ENCODE data around the gene GTF2IRD1.
"Not testable (repeated sequence)": the region's sequence is repeated elsewhere in the genome, so short reads cannot be mapped to it uniquely, and the experiment has no call there.

Gene GTF2IRD1

DNA sequence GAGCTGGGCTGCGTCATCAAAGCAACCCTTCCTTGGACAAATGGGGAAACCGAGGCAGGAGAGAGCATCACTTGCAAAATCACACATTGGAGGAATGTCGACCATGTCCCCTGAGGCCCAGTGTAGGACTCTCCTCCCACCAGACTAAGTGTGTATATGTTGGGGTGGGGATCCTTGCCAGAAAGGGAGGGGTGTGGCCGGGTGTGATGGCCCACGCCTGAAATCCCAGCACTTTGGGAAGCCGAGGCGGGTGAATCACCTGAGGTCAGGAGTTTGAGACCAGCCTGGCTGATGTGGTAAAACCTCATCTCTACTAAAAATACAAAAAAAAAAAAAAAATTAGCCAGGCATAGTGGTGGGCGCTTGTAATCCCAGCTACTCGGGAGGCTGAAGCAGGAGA is 23.3 kb upstream of the GTF2IRD1 start:
- not testable (repeated sequence) for DNase-seq

DNA sequence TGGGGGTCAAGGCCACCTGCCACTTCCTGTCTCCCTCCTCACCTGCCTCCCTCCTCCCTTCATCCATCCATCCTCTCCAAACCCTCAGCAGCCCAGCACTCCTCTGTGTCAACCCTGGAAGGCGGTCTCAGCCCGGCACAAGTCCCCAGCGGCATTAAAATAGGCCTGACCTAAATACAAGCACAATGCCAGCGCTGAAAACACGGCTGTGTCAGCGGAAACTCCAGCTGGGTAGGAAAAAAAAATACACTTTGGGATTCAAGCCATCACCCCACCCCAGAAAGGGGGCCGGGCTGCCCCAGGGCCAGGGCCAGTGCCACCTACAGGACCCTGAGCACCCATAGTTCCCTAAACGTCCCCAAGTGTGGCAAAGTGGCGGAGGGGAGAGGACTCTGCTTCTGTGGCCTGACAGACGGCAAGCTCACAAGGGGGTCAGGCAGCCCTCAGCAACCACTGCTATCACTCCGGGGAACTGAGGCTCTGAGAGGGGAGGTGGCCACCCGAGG is 22.7 kb upstream of the GTF2IRD1 start:
- no peak for DNase-seq

DNA sequence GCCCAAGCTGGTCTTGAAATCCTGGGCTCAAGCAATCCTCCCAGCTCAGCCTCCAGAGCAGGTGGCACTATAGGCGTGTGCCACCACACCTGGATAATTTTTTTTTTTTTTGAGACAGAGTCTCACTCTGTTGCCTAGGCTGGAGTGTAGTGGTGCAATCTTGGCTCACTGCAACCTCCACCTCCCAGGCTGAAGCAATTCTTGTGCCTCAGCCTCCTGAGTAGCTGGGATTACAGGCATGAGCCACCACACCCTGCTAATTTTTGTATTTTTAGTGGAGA is 16.5 kb upstream of the GTF2IRD1 start:
- not testable (repeated sequence) for DNase-seq

DNA sequence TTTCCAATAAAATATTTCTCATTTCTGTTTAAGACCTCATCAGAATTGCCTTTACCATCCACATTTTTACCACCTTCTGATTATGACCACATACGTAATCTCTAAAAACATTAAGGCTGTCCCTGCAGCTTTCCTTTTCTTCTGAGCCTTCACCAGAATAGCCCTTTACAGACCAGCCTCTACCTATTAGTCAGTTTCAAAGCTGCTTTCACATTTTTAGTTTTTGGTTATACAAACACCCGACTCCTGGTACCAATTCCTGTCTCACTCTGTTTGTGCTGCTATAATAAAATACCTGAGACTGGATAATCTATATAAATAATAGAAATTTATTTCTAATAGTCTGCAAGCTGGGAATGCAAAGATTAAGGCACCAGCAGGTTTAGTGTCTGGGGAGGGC is 15.4 kb upstream of the GTF2IRD1 start:
- DNase-seq = no peak

DNA sequence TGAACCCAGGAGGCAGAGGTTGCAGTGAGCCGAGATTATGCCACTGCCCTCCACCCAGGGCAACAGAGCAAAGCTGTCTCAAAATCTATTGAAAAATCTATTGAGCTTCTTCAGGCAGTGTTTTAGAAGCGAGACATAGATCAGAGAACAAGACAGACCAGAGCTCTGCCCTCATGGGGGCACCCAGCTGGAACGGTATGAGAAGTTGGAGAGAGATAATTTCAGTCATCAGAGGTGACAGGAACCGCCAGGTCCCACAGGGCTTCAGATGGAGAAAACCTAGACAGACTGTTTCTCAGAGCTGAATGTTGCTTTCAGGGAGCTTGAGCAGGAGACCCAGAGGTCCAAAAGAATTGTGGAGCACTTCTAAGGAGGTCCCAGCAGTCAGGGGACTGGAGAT is 14.2 kb upstream of the GTF2IRD1 start:
- DNase-seq = no peak

DNA sequence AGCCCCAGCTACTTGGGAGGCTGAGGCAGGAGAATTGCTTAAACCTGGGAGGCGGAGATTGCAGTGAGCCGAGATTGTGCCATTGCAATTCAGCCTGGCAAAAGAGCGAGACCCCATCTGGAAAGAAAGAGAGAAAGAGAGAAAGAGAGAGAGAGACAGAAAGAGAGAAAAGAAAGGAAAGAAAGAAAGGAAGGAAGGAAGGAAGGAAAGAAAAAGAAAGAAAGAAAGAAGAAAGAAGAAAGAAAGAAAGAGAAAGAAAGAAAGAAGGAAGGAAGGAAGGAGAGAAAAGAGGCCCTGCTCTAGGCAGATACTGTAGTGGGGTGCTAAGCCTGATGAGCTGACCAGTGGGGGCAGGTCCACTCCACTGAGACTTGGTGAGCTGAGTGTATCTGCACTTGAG is 13.6 kb upstream of the GTF2IRD1 start:
- not testable (repeated sequence) for DNase-seq

DNA sequence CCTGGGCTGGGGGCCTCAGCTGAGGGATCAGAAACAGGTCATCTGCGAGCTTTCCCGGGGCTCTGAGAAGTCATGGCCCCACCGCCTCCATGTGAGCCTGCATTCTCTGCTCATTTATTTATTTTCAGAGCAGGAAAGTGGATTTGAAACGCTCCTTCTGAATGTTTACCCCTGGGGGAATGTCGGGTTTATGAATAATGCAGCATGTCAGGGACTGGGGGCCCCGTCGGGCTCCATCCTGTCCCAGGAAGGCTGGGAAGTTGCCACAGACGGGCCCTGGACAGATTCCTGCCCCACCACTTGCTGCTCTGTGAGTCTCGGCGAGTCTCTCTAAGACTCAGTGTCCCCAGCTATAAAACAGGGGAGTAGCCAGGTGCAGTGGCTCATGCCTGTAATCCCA is 11.9 kb upstream of the GTF2IRD1 start:
- DNase-seq = no peak

DNA sequence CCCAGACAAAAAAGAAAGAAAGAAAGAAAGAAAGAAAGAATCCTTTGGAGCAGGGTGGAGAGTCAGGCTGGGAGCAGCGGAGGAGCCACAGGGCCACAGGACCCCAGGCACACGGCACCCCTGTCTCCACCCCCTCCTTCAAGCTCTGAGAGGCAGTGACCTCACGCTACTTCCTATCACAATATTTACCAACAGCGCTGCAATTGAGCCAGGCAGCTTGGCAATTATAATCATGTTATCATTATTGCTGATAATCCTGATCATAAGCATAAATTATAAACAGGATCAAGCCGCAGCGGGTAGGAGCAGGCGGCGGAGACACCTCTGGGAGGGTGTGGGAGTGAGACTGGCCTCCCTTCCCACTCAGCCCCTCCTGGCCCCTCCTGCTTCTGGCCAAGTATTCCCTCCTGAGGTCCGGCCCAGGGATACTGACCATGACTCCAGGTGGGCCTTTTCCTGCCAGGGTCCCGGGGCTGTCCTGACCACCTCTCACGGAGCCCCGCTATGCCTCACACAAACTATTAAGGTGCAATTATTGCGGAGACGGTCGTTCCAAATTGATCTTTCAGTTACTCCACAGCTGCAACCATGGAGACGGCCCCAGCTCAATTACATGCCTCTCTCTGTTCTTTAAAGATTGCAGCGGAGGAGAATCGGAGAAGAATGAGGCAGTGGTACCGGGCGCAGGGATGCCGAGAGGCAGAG is 10.0 kb upstream of the GTF2IRD1 start:
- DNase-seq = no peak

DNA sequence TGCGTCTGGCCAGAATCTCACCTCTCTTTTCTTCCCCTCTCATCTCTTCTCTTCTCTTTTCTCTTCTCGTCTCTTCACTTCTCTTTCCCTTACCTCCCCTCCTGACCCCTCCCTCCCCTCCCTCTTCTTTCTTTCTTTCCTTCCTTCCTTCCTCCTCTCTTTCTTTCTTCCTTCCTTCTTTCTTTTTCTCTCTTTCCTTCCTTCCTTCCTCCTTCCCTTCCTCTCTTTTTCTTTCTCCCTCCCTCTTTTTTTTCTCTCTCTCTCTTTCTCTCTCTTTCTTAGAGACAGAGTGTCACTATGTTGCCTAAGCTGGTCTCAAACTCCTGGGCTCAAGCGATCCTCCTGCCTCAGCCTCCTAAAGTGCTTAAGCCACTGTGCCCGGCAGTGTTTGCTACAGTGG is 4.6 kb upstream of the GTF2IRD1 start:
- DNase-seq = no peak

DNA sequence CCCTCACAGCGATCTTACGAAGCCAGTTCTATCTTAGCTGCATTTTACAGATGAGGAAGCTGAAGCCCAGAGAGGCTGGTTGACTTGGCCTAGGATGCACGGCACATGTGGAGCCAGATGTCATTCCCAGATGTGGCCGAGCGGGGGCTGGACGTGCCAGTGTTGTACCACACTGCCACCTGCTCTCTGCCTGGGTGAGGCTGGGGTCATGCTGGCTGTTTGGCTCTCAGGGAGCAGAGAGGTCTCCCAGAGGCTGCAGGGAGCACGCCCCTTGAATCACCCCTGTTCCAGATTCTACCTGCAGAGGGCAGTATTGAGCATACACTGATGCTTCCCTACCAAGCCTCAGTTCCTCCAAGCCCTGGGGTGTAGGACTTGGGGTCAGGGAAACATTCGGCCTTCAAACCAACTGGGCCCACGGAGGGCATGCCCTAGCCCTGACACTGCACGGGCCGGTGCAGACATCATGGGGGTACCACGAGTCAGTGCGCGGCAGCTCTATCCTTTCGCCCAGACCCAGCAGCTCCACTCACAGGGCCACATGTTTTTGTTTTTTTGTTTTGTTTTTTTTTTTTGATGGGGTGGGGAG is 3.8 kb upstream of the GTF2IRD1 start:
- peak; percentile 45 for DNase-seq

DNA sequence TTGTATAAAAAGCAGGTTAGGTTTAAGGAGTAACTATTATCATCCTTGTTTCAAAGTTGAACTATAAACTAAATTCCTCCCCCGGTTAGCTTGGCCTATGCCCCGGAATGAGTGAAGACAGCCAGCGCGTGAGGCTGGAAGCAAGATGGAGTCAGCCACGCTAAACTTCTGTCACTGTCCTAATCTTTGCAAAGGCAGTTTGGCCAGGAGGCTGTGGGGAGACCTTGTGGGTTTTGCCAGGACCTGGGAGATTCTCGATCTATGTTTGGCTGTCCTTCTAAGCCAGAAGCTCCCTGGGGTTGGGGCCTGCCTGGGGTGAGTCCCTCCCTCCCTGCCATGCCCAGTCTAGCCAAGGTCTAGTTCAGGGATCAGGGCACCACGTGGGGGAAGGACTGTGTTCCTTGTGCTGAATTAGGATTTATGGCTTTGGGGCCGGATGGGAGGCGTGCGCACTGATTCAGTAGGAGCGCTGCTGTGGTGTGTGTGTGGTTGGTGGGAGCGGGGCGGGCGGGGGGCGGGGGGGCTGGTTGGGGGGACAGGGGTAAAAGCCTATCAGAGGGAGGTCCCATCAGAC is 871 bp upstream of the GTF2IRD1 start:
- DNase-seq = peak; percentile 59

DNA sequence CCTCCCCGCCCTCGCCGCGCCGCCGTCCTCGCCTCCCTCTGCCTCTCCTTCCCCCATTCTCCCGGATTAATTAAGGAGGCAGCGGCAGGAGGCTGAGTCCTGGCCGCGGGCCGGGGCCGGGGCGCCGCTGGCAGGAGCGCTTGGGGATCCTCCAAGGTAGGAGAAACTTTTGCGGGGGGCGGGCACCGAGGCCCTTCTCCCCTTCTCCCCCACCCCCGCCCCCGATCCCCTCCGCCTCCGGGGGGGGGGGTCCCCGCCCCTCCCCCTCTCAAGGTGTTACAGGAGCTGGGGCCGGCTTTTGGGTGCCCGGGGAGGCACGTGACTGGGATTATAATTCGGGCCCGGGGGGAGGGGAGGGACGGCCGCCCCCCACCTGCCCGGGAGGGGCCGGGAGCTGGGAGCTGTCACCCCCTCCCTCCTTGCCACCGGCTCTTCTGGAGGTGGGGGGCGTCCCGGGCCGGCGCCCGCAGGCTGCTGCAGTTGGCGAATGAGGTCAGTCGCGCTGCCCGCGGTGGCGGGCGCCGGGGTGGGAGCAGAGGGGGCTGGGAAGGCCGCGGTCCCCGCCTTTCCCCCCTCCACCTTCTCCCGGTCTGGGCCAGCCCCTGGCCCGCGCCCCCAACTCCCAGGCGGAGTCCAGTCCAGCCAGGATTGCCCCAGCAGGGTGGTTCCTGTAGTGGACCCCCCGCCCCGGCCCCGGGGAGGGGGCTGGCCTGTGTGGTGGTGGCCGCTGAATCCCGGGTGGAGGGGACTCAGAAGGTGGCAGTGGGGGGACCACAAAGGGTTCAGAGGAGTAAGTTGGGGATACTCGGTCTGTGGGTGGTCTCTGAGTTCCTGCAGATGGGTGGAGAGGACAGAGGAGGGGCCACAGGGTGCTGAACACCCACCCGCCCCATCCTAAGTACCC is 567 bp downstream of the GTF2IRD1 start:
- DNase-seq = peak; percentile 69

DNA sequence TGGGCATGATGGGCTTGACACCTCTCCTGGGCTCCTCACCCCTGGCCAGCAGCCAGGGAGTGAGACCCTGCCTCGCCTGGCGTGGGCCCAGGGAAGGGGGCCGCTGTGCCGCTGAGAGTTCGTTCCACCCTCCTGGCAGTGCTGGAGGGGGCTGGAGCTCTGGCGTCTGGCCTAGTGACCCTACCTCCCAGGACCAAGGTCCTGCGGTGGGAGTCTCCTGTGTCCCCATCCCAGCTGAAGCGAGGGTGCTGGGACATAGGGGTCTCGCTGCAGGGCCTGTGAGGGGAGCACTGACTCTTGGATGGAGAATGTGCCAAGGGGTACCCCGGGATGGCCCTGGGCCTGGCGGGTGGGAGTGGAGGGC is 1.2 kb downstream of the GTF2IRD1 start:
- DNase-seq = peak; percentile 51

DNA sequence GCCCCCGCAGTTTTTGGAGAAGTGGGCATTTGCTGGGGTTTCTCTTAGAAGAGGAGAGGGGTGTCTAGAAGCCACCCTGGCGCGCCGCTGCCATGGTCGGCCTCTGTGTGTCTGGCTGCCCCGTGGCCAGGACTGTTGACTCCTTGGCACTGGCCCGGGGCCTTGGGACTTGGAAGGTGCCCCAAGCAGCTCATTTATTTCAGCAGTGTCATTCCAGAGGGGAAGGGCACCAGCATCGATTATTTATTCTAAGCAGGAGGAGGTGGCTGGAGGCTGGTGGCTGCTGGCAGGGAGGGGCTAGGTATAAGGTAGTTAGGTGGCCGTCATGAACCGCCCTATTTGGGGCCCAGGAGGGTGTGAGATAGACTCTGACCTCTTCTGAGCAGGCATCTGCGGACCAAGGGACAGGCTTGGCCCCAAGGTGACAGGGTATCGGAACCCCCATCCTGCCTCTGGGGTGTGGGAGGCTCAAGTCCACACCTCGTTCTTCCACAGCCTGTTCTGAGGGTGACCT is 1.6 kb downstream of the GTF2IRD1 start:
- no peak for DNase-seq

DNA sequence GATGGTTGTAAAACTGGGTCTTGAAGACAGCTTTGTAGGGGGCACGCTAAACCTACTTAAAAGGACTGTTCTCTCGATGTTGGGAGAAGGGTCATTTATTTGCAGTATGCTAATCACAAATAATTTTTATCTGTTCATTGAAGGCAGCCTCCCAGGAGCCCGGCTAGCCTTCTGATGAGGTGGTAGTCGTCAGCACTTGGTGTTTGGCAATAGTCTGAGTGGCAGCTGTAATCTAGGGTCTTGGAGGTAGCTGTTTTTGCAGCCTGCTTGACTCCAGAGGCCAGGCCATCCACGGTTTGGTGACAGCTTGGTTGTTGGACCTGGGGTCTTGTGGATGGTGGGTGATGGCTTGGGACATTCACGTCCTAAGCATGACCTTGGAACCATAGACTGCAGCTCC is 2.2 kb downstream of the GTF2IRD1 start:
- DNase-seq = no peak

DNA sequence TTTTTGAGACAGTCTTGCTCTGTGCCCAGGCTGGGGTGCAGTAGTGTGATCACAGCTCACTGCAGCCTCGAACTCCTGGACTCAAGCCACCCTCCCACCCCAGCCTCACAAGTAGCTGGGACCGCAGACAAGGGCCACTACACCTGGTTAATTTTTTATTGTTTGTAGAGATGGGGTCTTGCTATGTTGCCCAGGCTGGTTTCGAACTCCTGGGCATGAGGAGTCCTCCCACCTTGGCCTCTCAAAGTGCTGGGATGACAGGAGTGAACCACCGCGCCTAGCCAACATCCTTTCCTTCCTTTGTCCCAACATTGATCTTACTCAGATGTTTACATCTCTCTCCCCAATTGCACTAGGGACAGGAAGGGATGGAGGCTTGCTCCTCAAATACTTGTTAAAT is 3.3 kb downstream of the GTF2IRD1 start:
- no peak for DNase-seq

DNA sequence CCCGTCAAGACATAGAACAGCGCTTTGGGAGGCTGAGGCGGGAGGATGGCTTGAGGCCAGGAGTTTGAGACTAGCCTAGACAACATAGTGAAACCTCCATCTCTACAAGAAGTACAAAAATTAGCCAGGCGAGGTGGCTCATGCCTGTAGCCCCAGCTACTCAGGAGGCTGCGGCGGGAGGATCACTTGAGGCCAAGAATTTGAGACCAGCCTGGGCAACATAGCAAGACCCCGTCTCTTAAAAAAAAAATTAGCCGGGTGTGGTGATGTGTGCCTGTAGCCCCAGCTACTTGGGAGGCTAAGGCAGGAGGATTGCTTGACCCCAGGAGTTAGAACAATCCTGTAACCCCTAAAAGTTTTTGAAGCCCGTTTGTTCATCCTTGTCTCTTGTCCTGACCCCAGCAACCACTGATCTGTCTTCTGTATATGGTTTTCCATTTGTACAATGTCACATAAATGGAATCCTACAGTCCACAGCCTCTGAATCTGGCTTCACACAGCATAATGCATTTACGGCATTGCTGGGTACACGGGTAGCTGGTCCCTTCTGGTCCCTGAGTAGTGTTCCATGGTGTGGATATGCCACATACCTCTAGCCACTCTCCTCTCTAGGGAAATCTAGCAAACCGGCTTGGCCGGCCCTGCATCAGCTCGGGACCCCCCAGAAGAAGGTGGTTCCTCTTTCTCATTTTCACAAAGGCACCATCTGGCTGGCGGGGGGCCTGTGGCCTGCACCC is 8.4 kb downstream of the GTF2IRD1 start:
- DNase-seq = no peak

DNA sequence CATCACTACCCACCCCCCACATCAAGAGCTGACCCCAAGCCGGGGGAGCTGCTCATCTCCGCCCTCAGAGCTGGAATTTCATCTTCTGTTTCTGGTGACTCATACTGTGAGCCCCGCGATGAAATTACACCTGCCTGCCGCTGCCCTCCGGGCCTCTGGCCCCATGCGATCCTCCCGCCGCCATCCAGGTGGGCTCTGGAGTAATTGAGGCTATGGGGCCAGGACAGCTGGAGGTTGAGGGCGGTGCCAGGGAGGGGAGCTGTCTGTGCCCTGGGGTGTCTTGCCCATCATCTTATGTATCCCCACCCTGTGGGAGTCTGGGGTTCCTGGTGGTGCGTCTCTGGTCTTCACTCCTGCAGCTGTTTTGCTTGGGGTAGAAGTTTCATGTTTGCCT is 9.0 kb downstream of the GTF2IRD1 start:
- DNase-seq = no peak

DNA sequence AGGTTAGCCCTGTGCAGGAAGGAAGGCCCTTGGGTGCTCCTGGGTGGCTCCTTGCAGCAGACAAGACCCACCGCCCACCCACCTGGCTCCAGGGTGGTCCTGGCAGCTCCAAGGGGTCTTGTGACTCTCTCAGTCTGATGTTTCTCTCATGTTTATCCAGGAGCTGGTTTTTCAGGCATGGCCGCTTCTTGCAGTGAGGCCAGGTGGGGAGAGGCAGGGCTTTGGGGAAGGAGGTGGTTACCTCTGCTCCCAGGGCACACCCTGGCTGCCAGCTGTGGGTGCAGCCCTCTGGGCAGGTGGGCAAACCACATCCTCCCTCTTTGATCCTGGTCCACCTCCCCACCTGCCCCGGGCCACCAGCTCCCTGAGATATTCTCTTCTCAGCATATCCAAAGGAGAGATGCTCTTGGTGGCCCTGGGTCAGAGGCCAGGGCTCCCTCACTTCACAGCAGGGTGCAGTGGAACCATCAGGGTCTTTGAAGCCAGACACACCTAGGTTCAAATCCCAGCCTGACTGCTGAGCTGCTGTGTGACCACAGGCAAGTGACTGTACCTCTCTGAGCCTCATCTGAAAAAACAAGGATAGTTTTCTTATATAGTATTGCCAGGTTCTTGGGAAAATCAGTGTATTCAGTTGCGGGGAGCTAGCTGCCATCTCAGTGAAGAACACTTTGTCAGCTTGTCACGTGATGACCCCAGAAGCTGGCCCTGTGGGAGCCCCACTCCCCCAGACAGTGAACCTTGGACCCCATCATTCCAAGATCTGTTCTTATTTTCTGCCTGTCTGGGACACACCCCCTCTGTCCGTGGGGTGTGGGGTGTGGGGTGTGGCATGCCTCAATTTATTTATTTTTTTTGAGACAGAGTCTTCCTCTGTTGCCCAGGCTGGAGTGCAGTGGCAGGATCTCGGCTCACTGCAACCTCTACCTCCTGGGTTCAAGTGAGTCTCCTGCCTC is 11.5 kb downstream of the GTF2IRD1 start:
- no peak for DNase-seq

DNA sequence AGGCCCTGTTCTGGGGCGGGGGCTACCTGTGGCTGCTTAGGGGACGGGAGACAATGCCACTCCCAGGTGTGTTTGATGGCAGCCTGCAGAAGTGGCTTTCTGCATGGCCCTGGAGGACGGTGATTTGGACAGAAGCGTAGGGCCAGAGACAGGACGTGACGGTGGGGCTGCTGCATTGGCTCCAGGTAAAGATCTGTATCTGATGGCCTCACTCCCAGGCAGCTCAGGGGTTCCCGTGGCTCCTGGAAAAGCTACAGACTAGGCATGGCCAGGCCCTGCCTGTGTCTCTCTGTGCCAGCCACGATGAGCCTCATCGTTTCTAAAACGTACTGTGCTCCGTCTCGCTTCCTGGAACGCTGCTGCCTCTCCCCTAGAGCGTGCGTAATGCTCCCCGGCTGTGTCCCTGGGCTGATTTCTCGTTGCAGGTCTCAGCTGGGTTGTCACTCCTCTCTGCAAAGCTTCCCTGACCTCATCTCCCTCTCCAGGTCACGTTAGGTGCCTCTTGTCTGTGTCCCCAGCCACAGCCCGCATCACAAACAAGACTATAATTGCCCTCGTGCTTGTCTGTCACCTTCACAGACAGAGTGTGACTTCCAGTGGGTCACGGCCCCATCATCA is 12.6 kb downstream of the GTF2IRD1 start:
- DNase-seq = no peak

DNA sequence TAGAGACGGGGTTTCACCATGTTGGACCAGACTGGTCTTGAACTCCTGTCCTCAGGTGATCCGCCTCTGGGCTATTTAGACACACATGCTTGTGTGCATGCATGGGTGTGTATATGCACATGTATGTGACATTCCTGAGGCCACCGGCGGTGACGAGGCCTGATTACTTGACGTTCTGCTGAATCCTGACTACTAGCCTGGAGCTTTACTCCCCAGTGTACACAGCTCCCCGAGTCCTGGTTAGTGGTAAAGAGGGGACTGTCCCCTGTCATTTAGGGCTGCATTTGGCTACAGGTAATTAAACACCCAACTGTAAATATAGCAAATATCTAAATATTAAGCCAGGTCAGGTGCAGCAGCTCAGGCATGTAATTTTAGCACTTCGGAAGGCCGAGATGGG is 14.2 kb downstream of the GTF2IRD1 start:
- no peak for DNase-seq
